H1 (cell line): ENCODE data around the gene PTRH1.

Source experiments
- CBX5 ChIP-seq: fragments of 300-800, 300-1000 bp; sonication (generic); IDR thresholded peaks from 2 replicates; pipeline ENCODE4 v1.7.1; 2016; ENCODE audit warnings: antibody characterized with exemption, low read length, low read depth
- CEBPB ChIP-seq: IDR thresholded peaks from 2 replicates; pipeline ENCODE4 v1.6.1; 2012; ENCODE audit warnings: low read depth, low read length
- CTCF ChIP-seq, 3 experiments: IDR thresholded peaks; 1 replicate in 2 of 3; 2 replicates in 1 of 3; pipeline versions ENCODE4 v1.5.1 to v1.6.1; 2011; ENCODE audit warnings: low read length in 3 of 3, mild to moderate bottlenecking in 3 of 3, inconsistent platforms in 2 of 3, low read depth in 1 of 3, moderate library complexity in 1 of 3; ENCODE audit not compliant: insufficient read depth in 1 of 3; ENCODE audit errors: control extremely low read depth in 1 of 3
- EGR1 ChIP-seq: IDR thresholded peaks from 2 replicates; pipeline ENCODE4 v1.6.1; 2011; ENCODE audit warnings: low read depth, low read length, borderline replicate concordance
- EP300 ChIP-seq, 2 experiments: IDR thresholded peaks; 1 replicate in 1 of 2; 2 replicates in 1 of 2; pipeline ENCODE4 v1.6.1; 2011 to 2012; ENCODE audit warnings: low read depth in 2 of 2, low read length in 2 of 2, mild to moderate bottlenecking in 2 of 2, borderline replicate concordance in 1 of 2, inconsistent platforms in 1 of 2, moderate library complexity in 1 of 2
- HDAC2 ChIP-seq, 2 experiments: fragments of 300-600 bp in 1 of 2; sonication (generic) in 1 of 2; IDR thresholded peaks; 2 replicates each; pipeline ENCODE4 v1.6.1; 2011 to 2012; ENCODE audit warnings: low read depth in 2 of 2, low read length in 2 of 2, mild to moderate bottlenecking in 2 of 2, moderate library complexity in 2 of 2, borderline replicate concordance in 1 of 2, inconsistent platforms in 1 of 2
- POLR2A ChIP-seq, 2 experiments: IDR thresholded peaks; 1 replicate in 1 of 2; 2 replicates in 1 of 2; pipeline ENCODE4 v1.6.1; 2011; ENCODE audit warnings: low read depth in 2 of 2, low read length in 2 of 2, mild to moderate bottlenecking in 2 of 2; ENCODE audit errors: control extremely low read depth in 1 of 2
- POLR2AphosphoS5 ChIP-seq: IDR thresholded peaks from 2 replicates; pipeline ENCODE4 v1.6.1; 2011; ENCODE audit warnings: low read depth, low read length
- RAD21 ChIP-seq, 2 experiments: IDR thresholded peaks in 1 of 2; conservative IDR thresholded peaks in 1 of 2; 2 replicates each; pipeline ENCODE4 v1.6.1; 2011; ENCODE audit warnings: low read depth in 2 of 2, low read length in 2 of 2, improper control_type of control experiment in 1 of 2, inconsistent platforms in 1 of 2, mild to moderate bottlenecking in 1 of 2, moderate library complexity in 1 of 2
- SIX5 ChIP-seq: IDR thresholded peaks from 2 replicates; pipeline ENCODE4 v1.6.1; 2011; ENCODE audit warnings: mild to moderate bottlenecking, low read depth, low read length
- SUZ12 ChIP-seq: fragments of 200-600 bp; sonication (generic); IDR thresholded peaks from 2 replicates; pipeline ENCODE4 v1.6.1; 2012; ENCODE audit warnings: mild to moderate bottlenecking, inconsistent platforms, low read length, moderate library complexity, mixed read lengths
- YY1 ChIP-seq: IDR thresholded peaks from 2 replicates; pipeline ENCODE4 v1.6.1; 2011; ENCODE audit warnings: low read depth, mild to moderate bottlenecking, low read length
- ZNF274 ChIP-seq: IDR thresholded peaks from 2 replicates; pipeline ENCODE4 v1.7.0; 2012; ENCODE audit warnings: low read length, borderline replicate concordance; ENCODE audit errors: extremely low read depth
- TF ChIP-seq, protein P1 (sequence below): IDR thresholded peaks from 2 replicates; pipeline ENCODE4 v1.6.1; 2012; ENCODE audit warnings: low read length, inconsistent platforms

- no peak for TF ChIP-seq SIX5
- no peak for TF ChIP-seq RAD21 (IDR thresholded peaks at IDR 0.05 in 1 of 2, conservative IDR thresholded peaks at IDR 0.05 in 1 of 2; ENCODE audit: low read depth in 2 of 2, low read length in 2 of 2)
- no peak for TF ChIP-seq POLR2AphosphoS5
- no peak for TF ChIP-seq CTCF (IDR thresholded peaks at IDR 0.05; ENCODE audit: control extremely low read depth in 1 of 3, insufficient read depth in 1 of 3, low read depth in 1 of 3, low read length in 3 of 3)
- TF ChIP-seq CEBPB = no peak
- TF ChIP-seq EP300 (IDR thresholded peaks at IDR 0.05; ENCODE audit: borderline replicate concordance in 1 of 2, low read depth in 2 of 2, low read length in 2 of 2) = no peak
- TF ChIP-seq POLR2A (IDR thresholded peaks at IDR 0.05; ENCODE audit: control extremely low read depth in 1 of 2, low read depth in 2 of 2, low read length in 2 of 2) = no peak
- TF ChIP-seq HDAC2 (IDR thresholded peaks at IDR 0.05; ENCODE audit: borderline replicate concordance in 1 of 2, low read depth in 2 of 2, low read length in 2 of 2) = no peak
- TF ChIP-seq SUZ12 = no peak
- no peak for TF ChIP-seq EGR1
- TF ChIP-seq CBX5 = no peak
- no peak for TF ChIP-seq ZNF274
- no peak for TF ChIP-seq YY1
- TF ChIP-seq, protein P1, sequence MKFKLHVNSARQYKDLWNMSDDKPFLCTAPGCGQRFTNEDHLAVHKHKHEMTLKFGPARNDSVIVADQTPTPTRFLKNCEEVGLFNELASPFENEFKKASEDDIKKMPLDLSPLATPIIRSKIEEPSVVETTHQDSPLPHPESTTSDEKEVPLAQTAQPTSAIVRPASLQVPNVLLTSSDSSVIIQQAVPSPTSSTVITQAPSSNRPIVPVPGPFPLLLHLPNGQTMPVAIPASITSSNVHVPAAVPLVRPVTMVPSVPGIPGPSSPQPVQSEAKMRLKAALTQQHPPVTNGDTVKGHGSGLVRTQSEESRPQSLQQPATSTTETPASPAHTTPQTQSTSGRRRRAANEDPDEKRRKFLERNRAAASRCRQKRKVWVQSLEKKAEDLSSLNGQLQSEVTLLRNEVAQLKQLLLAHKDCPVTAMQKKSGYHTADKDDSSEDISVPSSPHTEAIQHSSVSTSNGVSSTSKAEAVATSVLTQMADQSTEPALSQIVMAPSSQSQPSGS = no peak
Measured at GRCh38 chr9:127708952-127709587, 6.4 kb downstream of the PTRH1 start.
